GM12878 (cell line): ENCODE measurements around the gene FRG2B. TPM values are rescaled to one million over a fixed set of nuclear protein-coding genes. Genes with fewer than 3 reads are reported as not detected.
"Not testable (repeated sequence)": the region's sequence is repeated elsewhere in the genome, so short reads cannot be mapped to it uniquely, and the experiment has no call there.

ENCODE experiments used
- ATAC-seq: fragments of 200-7000 bp; cut with Tn5 transposase; 3 replicates; pipeline ENCODE4 v1.9.1; 2020; ENCODE audit warnings: mild to moderate bottlenecking, moderate library complexity
- BruUV-seq: library from RNA; stranded (reverse); fragments of 400-500 nt; replicated peaks from 2 replicates; lab custom pipeline; 2021; lab: Mats Ljungman, UMichigan
- CTCF ChIA-PET: fragments of 300-600 bp; sonication (Branson Sonifier 250); formaldehyde crosslinking; extraction: SDS; loops from one replicate; lab custom pipeline; 2021; ENCODE audit warnings: inconsistent platforms; lab: Yijun Ruan, JAX
- POLR2A ChIA-PET: fragments of 350-600 bp; formaldehyde crosslinking; extraction: SDS; loops from one replicate; lab custom pipeline; 2021; ENCODE audit warnings: inconsistent platforms; lab: Charles Lee
- RAD21 ChIA-PET: fragments of 300-600 bp; sonication (Branson Sonifier 250); formaldehyde crosslinking; loops from one replicate; lab custom pipeline; 2023; ENCODE audit warnings: antibody characterized with exemption; ENCODE audit not compliant: unreplicated experiment; lab: Charles Lee
- SMC1A ChIA-PET: fragments of 300-600 bp; sonication (Branson Sonifier 250); formaldehyde crosslinking; loops from one replicate; lab custom pipeline; 2023; ENCODE audit not compliant: unreplicated experiment, uncharacterized antibody; lab: Charles Lee
- DNase-seq: peaks from one replicate; pipeline ENCODE4 v3.0.0-alpha.2; 2011; ENCODE audit warnings: low read depth, low spot score
- FAIRE-seq: peaks from 3 replicates; lab custom pipeline; 2011; peaks lifted over from hg19 to GRCh38; lab: Jason Lieb, UNC
- H2AFZ ChIP-seq: 2 replicates; pipeline ENCODE4 v1.6.0; 2011; ENCODE audit warnings: low read depth, low read length, control low read depth; ENCODE audit not compliant: control insufficient read depth
- H3K27ac ChIP-seq: 2 replicates; pipeline ENCODE4 v1.5.1; 2011; ENCODE audit warnings: control low read depth; ENCODE audit not compliant: control insufficient read depth, insufficient read depth
- H3K27me3 ChIP-seq, 2 experiments: replicated peaks in 1 of 2; 2 replicates each; pipeline versions ENCODE4 v1.6.0 to v1.6.1; 2011; ENCODE audit warnings: low read length in 1 of 2; ENCODE audit not compliant: control insufficient read depth in 2 of 2, insufficient read depth in 2 of 2
- H3K36me3 ChIP-seq, 2 experiments: 2 replicates each; pipeline ENCODE4 v1.5.1; 2011; ENCODE audit warnings: low read length in 1 of 2; ENCODE audit not compliant: control insufficient read depth in 2 of 2, insufficient read depth in 2 of 2
- H3K4me1 ChIP-seq: 2 replicates; pipeline ENCODE4 v1.6.1; 2011; ENCODE audit warnings: mild to moderate bottlenecking, low read length, moderate library complexity, mixed read lengths; ENCODE audit not compliant: control insufficient read depth, insufficient read depth
- H3K4me2 ChIP-seq: 2 replicates; pipeline ENCODE4 v1.6.0; 2011; ENCODE audit warnings: control low read depth; ENCODE audit not compliant: control insufficient read depth, insufficient read depth
- H3K4me3 ChIP-seq: fragments of 200-600 bp; sonication (generic); 2 replicates; pipeline ENCODE4 v1.5.1; 2016
- H3K79me2 ChIP-seq: 2 replicates; pipeline ENCODE4 v1.6.0; 2011; ENCODE audit warnings: low read length; ENCODE audit not compliant: control insufficient read depth, insufficient read depth
- H3K9ac ChIP-seq: 2 replicates; pipeline ENCODE4 v1.8.0; 2011; ENCODE audit warnings: low read length, control low read depth, mixed read lengths; ENCODE audit not compliant: control insufficient read depth, insufficient read depth
- H3K9me3 ChIP-seq: replicated peaks from 3 replicates; pipeline ENCODE4 v1.5.1; 2011; ENCODE audit warnings: mild to moderate bottlenecking, low read length; ENCODE audit not compliant: control insufficient read depth, insufficient read depth
- H4K20me1 ChIP-seq: 2 replicates; pipeline ENCODE4 v1.6.0; 2011; ENCODE audit not compliant: control insufficient read depth, insufficient read depth
- BHLHE40 ChIP-seq, 2 experiments: fragments of 450-650 bp in 1 of 2; IDR thresholded peaks; 2 replicates each; pipeline ENCODE4 v1.6.1; 2011 to 2017; ENCODE audit warnings: low read depth in 2 of 2, borderline replicate concordance in 1 of 2, improper control_type of control experiment in 1 of 2, low read length in 1 of 2, mild to moderate bottlenecking in 1 of 2
- E2F8 ChIP-seq: fragments of 450-650 bp; IDR thresholded peaks from 2 replicates; pipeline ENCODE4 v1.6.1; 2018; ENCODE audit warnings: mild to moderate bottlenecking, low read depth, moderate library complexity; ENCODE audit not compliant: partially characterized antibody
- JUND ChIP-seq: IDR thresholded peaks from 2 replicates; pipeline ENCODE4 v1.6.1; 2012; ENCODE audit warnings: low read depth, mild to moderate bottlenecking, low read length, improper control_type of control experiment, moderate library complexity
- TCF7 ChIP-seq: IDR thresholded peaks from 2 replicates; pipeline ENCODE4 v1.6.1; 2014; ENCODE audit warnings: antibody characterized with exemption, borderline replicate concordance
- ZNF24 ChIP-seq: fragments of 450-650 bp; IDR thresholded peaks from 2 replicates; pipeline ENCODE4 v1.6.1; 2017; ENCODE audit warnings: antibody characterized with exemption, mild to moderate bottlenecking
- WGBS: methylation state at CpG from one replicate; pipeline ENCODE4 v1.1.6; 2016; ENCODE audit warnings: low lambda C conversion rate; ENCODE audit not compliant: insufficient replicate concordance, insufficient coverage; ENCODE audit errors: missing lambda C conversion rate; 5-methylcytosine and 5-hydroxymethylcytosine counted together
- in situ Hi-C: fragments of 300-500 bp; cut with MboI; formaldehyde crosslinking; loops from 9 replicates; pipeline ENCODE4 v1.14.3; 2018; ENCODE audit warnings: mixed read lengths
- intact Hi-C: fragments of 100-400 bp; cut with micrococcal nuclease; formaldehyde crosslinking; loops from one replicate; pipeline ENCODE4 v1.14.2; 2022; ENCODE audit not compliant: unreplicated experiment
- polyA plus RNA-seq, 11 experiments: library from polyadenylated mRNA; depleted of rRNA in 4 of 11; unstranded in 6 of 11; stranded (reverse) in 5 of 11; fragments of >200 nt; fragmentation: Nextera tagmentation in 4 of 11; fragmentation: Illumina TruSeq in 1 of 11; extraction: Ambion mirVana in 4 of 11; extraction: Trizol in 1 of 11; gene quantifications; 1 replicate in 1 of 11; 2 replicates in 10 of 11; pipeline versions ENCODE4 v1.2.1 to v1.2.3, GENCODE V29; 2011 to 2016; ENCODE audit warnings: inconsistent platforms in 2 of 11, missing spikeins in 2 of 11, low read depth in 1 of 11
- total RNA-seq, 4 experiments: library from RNA; depleted of rRNA in 3 of 4; stranded (reverse); fragments of >200 nt in 3 of 4; fragmentation: Illumina TruSeq in 1 of 4; extraction: Trizol in 1 of 4; gene quantifications; 2 replicates each; pipeline versions ENCODE4 v1.2.1 to v1.2.3, GENCODE V29; 2013 to 2021

Gene FRG2B
- total and polyA plus RNA-seq, 10 of the 15 experiments (the other 5 are each of a cell fraction or from before 2014, with no cell fraction given), result not detected

GRCh38 chr10:133600657-133601056 lies 25.9 kb downstream of the FRG2B start (continued):
- TF ChIP-seq E2F8, result no peak
- no peak for TF ChIP-seq BHLHE40 (IDR thresholded peaks at IDR 0.05; ENCODE audit: borderline replicate concordance in 1 of 2, low read depth in 2 of 2, low read length in 1 of 2)
- no peak for TF ChIP-seq TCF7
- no peak for TF ChIP-seq JUND
- TF ChIP-seq ZNF24, result no peak

- SMC1A ChIA-PET, BruUV-seq, H4K20me1 ChIP-seq, ATAC-seq, RAD21 ChIA-PET, H3K4me2 ChIP-seq, POLR2A ChIA-PET, DNase-seq, H3K36me3 ChIP-seq, H3K9me3 ChIP-seq, CTCF ChIA-PET, H2AFZ ChIP-seq, H3K27ac ChIP-seq, H3K4me3 ChIP-seq, H3K27me3 ChIP-seq, H3K79me2 ChIP-seq, FAIRE-seq, H3K4me1 ChIP-seq, intact Hi-C loops, in situ Hi-C loops, H3K9ac ChIP-seq: not testable (repeated sequence)
- 15% methylated on average over 8 of the region's 8 CpGs for WGBS
Measured at GRCh38 chr10:133599869-133600268, 26.7 kb downstream of the FRG2B start.
